ENCODE data around the gene ATP8A2.

ATP8A2 gene

GRCh38 chr13:25502031-25502430, 130.3 kb downstream of the ATP8A2 start:
- Histone ChIP-seq H3K27me3 (ENCODE audit: control insufficient read depth in 1 of 2, insufficient read depth in 1 of 2, low read length in 2 of 2) (peaks cover 0 to 14% of the 10 kb centered on the region in 2 experiments), H3K36me3 (ENCODE audit: control insufficient read depth in 1 of 2, insufficient read depth in 2 of 2, low read depth in 1 of 2, low read length in 2 of 2) (no peaks in the 10 kb centered on the region), H2AFZ (ENCODE audit: low read depth, low read length) (no peak overlapping the region), H3K4me1 (ENCODE audit: control insufficient read depth, insufficient read depth, low read depth, low read length) (no peaks in the 10 kb centered on the region), H2BK12ac (ENCODE audit: low read length in 2 of 2) (no peak overlapping the region), H3K23ac (ENCODE audit: low read length in 2 of 2) (no peak overlapping the region), H3K27ac (ENCODE audit: low read length, poor library complexity, severe bottlenecking) (no peak overlapping the region), H2BK5ac (ENCODE audit: low read depth, low read length, poor library complexity, severe bottlenecking) (no peak overlapping the region), H3K4me3 (ENCODE audit: insufficient read depth in 1 of 2, low read depth in 1 of 2, low read length in 2 of 2) (no peak overlapping the region), H3K14ac (ENCODE audit: low read length in 2 of 2) (no peak overlapping the region), H4K8ac (ENCODE audit: low read length) (no peak overlapping the region), H3K9ac (ENCODE audit: low read length) (no peak overlapping the region), H2BK120ac (ENCODE audit: low read depth, low read length) (no peak overlapping the region), H4K91ac (ENCODE audit: low read length) (no peak overlapping the region), H3K4ac (ENCODE audit: low read depth in 1 of 2, low read length in 2 of 2) (no peak overlapping the region), H2BK15ac (ENCODE audit: low read depth, poor library complexity, severe bottlenecking) (no peak overlapping the region), H3K4me2 (ENCODE audit: low read length, poor library complexity, severe bottlenecking) (no peak overlapping the region), H3K9me3 (ENCODE audit: control insufficient read depth, low read length) (no peaks in the 10 kb centered on the region), H2AK5ac (ENCODE audit: low read length, severe bottlenecking) (no peak overlapping the region), H3K18ac (ENCODE audit: low read depth in 1 of 2, low read length in 2 of 2) (no peak overlapping the region), H3K79me1 (replicated peaks; ENCODE audit: low read length, poor library complexity, severe bottlenecking) (no peaks in the 10 kb centered on the region)
- WGBS, result 88% methylated on average over 1 of the region's 3 CpGs
- DNase-seq, result no peak

GRCh38 chr13:25502551-25502950, 130.8 kb downstream of the ATP8A2 start:
- no peak overlapping the region for H3K27ac ChIP-seq (ENCODE audit: low read length, poor library complexity, severe bottlenecking)
- H3K79me1 ChIP-seq (replicated peaks; ENCODE audit: low read length, poor library complexity, severe bottlenecking), result no peaks in the 10 kb centered on the region
- no peaks in the 10 kb centered on the region for H3K9me3 ChIP-seq (ENCODE audit: control insufficient read depth, low read length)
- DNase-seq, result no peak
- H2BK15ac ChIP-seq (ENCODE audit: low read depth, poor library complexity, severe bottlenecking), result no peak overlapping the region
- no peaks in the 10 kb centered on the region for H3K36me3 ChIP-seq (ENCODE audit: control insufficient read depth in 1 of 2, insufficient read depth in 2 of 2, low read depth in 1 of 2, low read length in 2 of 2)
- H2AK5ac ChIP-seq (ENCODE audit: low read length, severe bottlenecking), result no peak overlapping the region
- no peak overlapping the region for H3K23ac ChIP-seq (ENCODE audit: low read length in 2 of 2)
- no peak overlapping the region for H2BK5ac ChIP-seq (ENCODE audit: low read depth, low read length, poor library complexity, severe bottlenecking)
- H2BK12ac ChIP-seq (ENCODE audit: low read length in 2 of 2), result no peak overlapping the region
- no peak overlapping the region for H2AFZ ChIP-seq (ENCODE audit: low read depth, low read length)
- H3K9ac ChIP-seq (ENCODE audit: low read length), result no peak overlapping the region
- no peak overlapping the region for H3K4me2 ChIP-seq (ENCODE audit: low read length, poor library complexity, severe bottlenecking)
- no peak overlapping the region for H3K14ac ChIP-seq (ENCODE audit: low read length in 2 of 2)
- no peak overlapping the region for H3K4ac ChIP-seq (ENCODE audit: low read depth in 1 of 2, low read length in 2 of 2)
- no peak overlapping the region for H3K4me3 ChIP-seq (ENCODE audit: insufficient read depth in 1 of 2, low read depth in 1 of 2, low read length in 2 of 2)
- H3K18ac ChIP-seq (ENCODE audit: low read depth in 1 of 2, low read length in 2 of 2), result no peak overlapping the region
- no peaks in the 10 kb centered on the region for H3K4me1 ChIP-seq (ENCODE audit: control insufficient read depth, insufficient read depth, low read depth, low read length)
- 82% methylated on average over 6 of the region's 6 CpGs for WGBS
- peaks cover 0 to 14% of the 10 kb centered on the region in 2 experiments for H3K27me3 ChIP-seq (ENCODE audit: control insufficient read depth in 1 of 2, insufficient read depth in 1 of 2, low read length in 2 of 2)
- H2BK120ac ChIP-seq (ENCODE audit: low read depth, low read length), result no peak overlapping the region
- H4K91ac ChIP-seq (ENCODE audit: low read length), result no peak overlapping the region
- H4K8ac ChIP-seq (ENCODE audit: low read length), result no peak overlapping the region

GRCh38 chr13:25503856-25504255, 132.1 kb downstream of the ATP8A2 start:
- no peak overlapping the region for H4K91ac ChIP-seq (ENCODE audit: low read length)
- H3K27ac ChIP-seq (ENCODE audit: low read length, poor library complexity, severe bottlenecking), result no peak overlapping the region
- no peak overlapping the region for H2BK15ac ChIP-seq (ENCODE audit: low read depth, poor library complexity, severe bottlenecking)
- no peaks in the 10 kb centered on the region for H3K36me3 ChIP-seq (ENCODE audit: control insufficient read depth in 1 of 2, insufficient read depth in 2 of 2, low read depth in 1 of 2, low read length in 2 of 2)
- H3K4me2 ChIP-seq (ENCODE audit: low read length, poor library complexity, severe bottlenecking), result no peak overlapping the region
- H3K14ac ChIP-seq (ENCODE audit: low read length in 2 of 2), result no peak overlapping the region
- no peak overlapping the region for H4K8ac ChIP-seq (ENCODE audit: low read length)
- H2BK120ac ChIP-seq (ENCODE audit: low read depth, low read length), result no peak overlapping the region
- no peak overlapping the region for H2BK5ac ChIP-seq (ENCODE audit: low read depth, low read length, poor library complexity, severe bottlenecking)
- DNase-seq, result no peak
- WGBS, result 84% methylated on average over 4 of the region's 4 CpGs
- no peak overlapping the region for H3K9ac ChIP-seq (ENCODE audit: low read length)
- no peak overlapping the region for H3K4me3 ChIP-seq (ENCODE audit: insufficient read depth in 1 of 2, low read depth in 1 of 2, low read length in 2 of 2)
- no peak overlapping the region for H3K23ac ChIP-seq (ENCODE audit: low read length in 2 of 2)
- H3K9me3 ChIP-seq (ENCODE audit: control insufficient read depth, low read length), result no peaks in the 10 kb centered on the region
- no peak overlapping the region for H2AFZ ChIP-seq (ENCODE audit: low read depth, low read length)
- peaks cover 0 to 14% of the 10 kb centered on the region in 2 experiments for H3K27me3 ChIP-seq (ENCODE audit: control insufficient read depth in 1 of 2, insufficient read depth in 1 of 2, low read length in 2 of 2)
- no peak overlapping the region for H2AK5ac ChIP-seq (ENCODE audit: low read length, severe bottlenecking)
- no peak overlapping the region for H2BK12ac ChIP-seq (ENCODE audit: low read length in 2 of 2)
- H3K4ac ChIP-seq (ENCODE audit: low read depth in 1 of 2, low read length in 2 of 2), result no peak overlapping the region
- no peaks in the 10 kb centered on the region for H3K4me1 ChIP-seq (ENCODE audit: control insufficient read depth, insufficient read depth, low read depth, low read length)
- no peaks in the 10 kb centered on the region for H3K79me1 ChIP-seq (replicated peaks; ENCODE audit: low read length, poor library complexity, severe bottlenecking)
- no peak overlapping the region for H3K18ac ChIP-seq (ENCODE audit: low read depth in 1 of 2, low read length in 2 of 2)

GRCh38 chr13:25507841-25508240, 136.1 kb downstream of the ATP8A2 start:
- peaks cover 2% of the 10 kb centered on the region for H3K9me3 ChIP-seq (ENCODE audit: control insufficient read depth, low read length)
- DNase-seq, result no peak
- H2AFZ ChIP-seq (ENCODE audit: low read depth, low read length), result no peak overlapping the region

More at GRCh38 chr13:25507841-25508240, 136.1 kb downstream of the ATP8A2 start:
- Histone ChIP-seq H2AK5ac (ENCODE audit: low read length, severe bottlenecking) (no peak overlapping the region), H3K4me2 (ENCODE audit: low read length, poor library complexity, severe bottlenecking) (no peak overlapping the region), H2BK15ac (ENCODE audit: low read depth, poor library complexity, severe bottlenecking) (no peak overlapping the region), H4K91ac (ENCODE audit: low read length) (no peak overlapping the region), H2BK5ac (ENCODE audit: low read depth, low read length, poor library complexity, severe bottlenecking) (no peak overlapping the region), H3K36me3 (ENCODE audit: control insufficient read depth in 1 of 2, insufficient read depth in 2 of 2, low read depth in 1 of 2, low read length in 2 of 2) (no peaks in the 10 kb centered on the region), H4K8ac (ENCODE audit: low read length) (no peak overlapping the region), H3K23ac (ENCODE audit: low read length in 2 of 2) (no peak overlapping the region), H3K18ac (ENCODE audit: low read depth in 1 of 2, low read length in 2 of 2) (no peak overlapping the region), H3K9ac (ENCODE audit: low read length) (no peak overlapping the region), H3K4ac (ENCODE audit: low read depth in 1 of 2, low read length in 2 of 2) (no peak overlapping the region), H2BK120ac (ENCODE audit: low read depth, low read length) (no peak overlapping the region), H3K27ac (ENCODE audit: low read length, poor library complexity, severe bottlenecking) (no peak overlapping the region), H3K79me1 (replicated peaks; ENCODE audit: low read length, poor library complexity, severe bottlenecking) (no peaks in the 10 kb centered on the region), H3K4me3 (ENCODE audit: insufficient read depth in 1 of 2, low read depth in 1 of 2, low read length in 2 of 2) (no peak overlapping the region), H3K4me1 (ENCODE audit: control insufficient read depth, insufficient read depth, low read depth, low read length) (no peaks in the 10 kb centered on the region), H3K27me3 (ENCODE audit: control insufficient read depth in 1 of 2, insufficient read depth in 1 of 2, low read length in 2 of 2) (peaks cover 0 to 4% of the 10 kb centered on the region in 2 experiments), H3K14ac (ENCODE audit: low read length in 2 of 2) (no peak overlapping the region), H2BK12ac (ENCODE audit: low read length in 2 of 2) (no peak overlapping the region)
- 62% methylated on average over 1 of the region's 1 CpG for WGBS
